LNCaP clone FGC (cell line): ENCODE results near the gene PROP1.
"Not testable (repeated sequence)": the region's sequence is repeated elsewhere in the genome, so short reads cannot be mapped to it uniquely, and the experiment has no call there.

Experiments
- DNase-seq: peaks from one replicate; pipeline ENCODE4 v3.0.0-alpha.2; 2011; ENCODE audit warnings: low read depth
- H3K4me3 ChIP-seq: 2 replicates; pipeline ENCODE4 v1.5.1; 2011; ENCODE audit warnings: mild to moderate bottlenecking, low read depth, low read length, control low read depth
- TF ChIP-seq, protein P1 (sequence below): IDR thresholded peaks from 2 replicates; pipeline ENCODE4 v1.5.1; 2012; ENCODE audit warnings: mild to moderate bottlenecking; ENCODE audit not compliant: control insufficient read depth, insufficient read depth; ENCODE audit errors: extremely low read depth

Gene PROP1

GRCh38 chr5:177966009-177966838, 29.8 kb downstream of the PROP1 start:
- no peak for DNase-seq
- H3K4me3 ChIP-seq, result no peak overlapping the region
- TF ChIP-seq, protein P1, sequence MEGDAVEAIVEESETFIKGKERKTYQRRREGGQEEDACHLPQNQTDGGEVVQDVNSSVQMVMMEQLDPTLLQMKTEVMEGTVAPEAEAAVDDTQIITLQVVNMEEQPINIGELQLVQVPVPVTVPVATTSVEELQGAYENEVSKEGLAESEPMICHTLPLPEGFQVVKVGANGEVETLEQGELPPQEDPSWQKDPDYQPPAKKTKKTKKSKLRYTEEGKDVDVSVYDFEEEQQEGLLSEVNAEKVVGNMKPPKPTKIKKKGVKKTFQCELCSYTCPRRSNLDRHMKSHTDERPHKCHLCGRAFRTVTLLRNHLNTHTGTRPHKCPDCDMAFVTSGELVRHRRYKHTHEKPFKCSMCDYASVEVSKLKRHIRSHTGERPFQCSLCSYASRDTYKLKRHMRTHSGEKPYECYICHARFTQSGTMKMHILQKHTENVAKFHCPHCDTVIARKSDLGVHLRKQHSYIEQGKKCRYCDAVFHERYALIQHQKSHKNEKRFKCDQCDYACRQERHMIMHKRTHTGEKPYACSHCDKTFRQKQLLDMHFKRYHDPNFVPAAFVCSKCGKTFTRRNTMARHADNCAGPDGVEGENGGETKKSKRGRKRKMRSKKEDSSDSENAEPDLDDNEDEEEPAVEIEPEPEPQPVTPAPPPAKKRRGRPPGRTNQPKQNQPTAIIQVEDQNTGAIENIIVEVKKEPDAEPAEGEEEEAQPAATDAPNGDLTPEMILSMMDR, result no peak

GRCh38 chr5:177964471-177964870, 31.6 kb downstream of the PROP1 start:
- H3K4me3 ChIP-seq, result no peak overlapping the region
- TF ChIP-seq, protein P1, result no peak
- DNase-seq, result no peak

DNA sequence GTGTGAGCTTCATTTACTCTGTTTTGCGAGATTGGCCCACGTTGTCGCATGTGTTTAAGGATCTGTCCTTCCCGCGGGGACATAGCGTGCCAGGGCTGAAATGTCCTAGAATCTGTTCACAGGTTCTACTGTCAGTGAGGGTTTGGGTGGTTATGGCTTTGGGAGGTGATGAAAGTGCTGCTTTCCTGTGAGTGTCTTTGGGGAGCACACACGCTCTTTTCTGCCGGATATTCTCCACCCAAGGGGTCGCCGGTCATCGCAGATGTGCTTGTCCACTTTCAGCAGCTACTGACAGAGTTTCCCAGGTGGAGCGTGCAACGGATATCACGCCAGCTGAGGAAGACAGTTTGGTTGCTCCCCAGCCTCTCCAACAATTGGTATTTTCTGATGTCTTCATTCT, 32.1 kb downstream of the PROP1 start:
- no peak overlapping the region for H3K4me3 ChIP-seq
- TF ChIP-seq, protein P1, result no peak

GRCh38 chr5:177959315-177959714, 36.7 kb downstream of the PROP1 start:
- TF ChIP-seq, protein P1, result no peak

More for the DNA sequence above, 32.1 kb downstream of the PROP1 start:
- no peak for DNase-seq

DNA sequence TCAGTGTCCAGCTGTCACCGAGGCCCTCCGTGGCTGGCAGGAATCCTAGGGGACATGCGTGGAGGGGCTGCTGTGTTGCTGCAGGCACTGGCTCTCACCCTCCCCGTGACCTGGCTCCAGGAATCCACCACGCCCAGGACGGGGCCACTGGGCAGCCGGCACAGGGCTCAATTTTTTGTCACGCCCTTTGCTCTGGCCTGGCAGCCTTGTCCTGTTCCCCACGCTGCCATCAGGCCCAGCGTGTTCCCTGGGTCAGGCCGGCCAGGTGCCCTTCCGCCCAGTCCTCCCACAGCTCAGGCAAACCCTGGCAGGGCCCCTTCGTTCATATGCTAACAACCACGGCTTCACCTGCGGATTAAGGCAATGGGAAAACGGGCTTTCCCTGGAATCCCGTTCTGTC, 37.3 kb downstream of the PROP1 start:
- TF ChIP-seq, protein P1, result no peak

More at GRCh38 chr5:177959315-177959714, 36.7 kb downstream of the PROP1 start:
- DNase-seq, result no peak
- no peak overlapping the region for H3K4me3 ChIP-seq

GRCh38 chr5:177957241-177957640, 38.8 kb downstream of the PROP1 start:
- TF ChIP-seq, protein P1, result no peak
- no peak overlapping the region for H3K4me3 ChIP-seq
- DNase-seq, result no peak

More for the DNA sequence above, 37.3 kb downstream of the PROP1 start:
- no peak for DNase-seq
- H3K4me3 ChIP-seq, result no peak overlapping the region

DNA sequence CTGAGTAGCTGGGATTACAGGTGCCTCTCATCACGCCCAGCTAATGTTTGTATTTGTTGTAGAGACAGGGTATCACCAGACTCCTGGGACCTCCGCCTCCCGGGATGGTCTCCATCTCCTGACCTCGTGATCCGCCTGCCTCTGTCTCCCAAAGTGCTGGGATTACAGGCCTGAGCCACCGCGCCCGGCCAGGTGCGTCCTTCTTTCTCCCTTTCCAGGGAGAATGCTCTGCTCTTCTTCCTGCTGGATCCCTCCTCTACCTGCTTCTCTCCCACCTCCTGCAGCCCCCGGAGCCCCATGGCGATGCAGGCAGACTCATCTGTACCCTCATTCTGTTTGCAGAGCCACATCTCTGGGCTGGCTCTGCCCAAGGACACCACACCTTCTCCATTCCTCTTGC, 42.9 kb downstream of the PROP1 start:
- H3K4me3 ChIP-seq, DNase-seq: not testable (repeated sequence)

GRCh38 chr5:177949656-177950055, 46.4 kb downstream of the PROP1 start:
- not testable (repeated sequence) for DNase-seq, H3K4me3 ChIP-seq

DNA sequence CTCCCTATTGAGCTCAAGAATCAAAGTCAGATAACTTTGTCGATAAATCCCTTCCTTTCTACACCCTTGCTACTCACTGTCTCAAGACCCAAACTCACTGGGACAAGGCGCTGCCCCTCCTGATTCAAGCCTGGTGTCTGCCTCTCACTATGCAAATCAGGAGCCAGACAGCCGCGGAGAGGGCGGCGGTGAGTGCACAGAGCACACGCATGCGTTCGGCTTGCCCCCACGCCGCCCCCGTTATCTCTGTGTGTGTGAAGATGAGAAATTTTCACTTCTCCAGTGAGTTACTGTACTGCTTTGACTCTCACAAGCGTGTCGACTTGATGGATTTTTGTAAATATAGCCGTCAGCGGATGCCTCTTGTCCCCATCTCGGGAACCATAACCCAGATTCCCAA, 47.0 kb downstream of the PROP1 start:
- H3K4me3 ChIP-seq, DNase-seq: not testable (repeated sequence)

DNA sequence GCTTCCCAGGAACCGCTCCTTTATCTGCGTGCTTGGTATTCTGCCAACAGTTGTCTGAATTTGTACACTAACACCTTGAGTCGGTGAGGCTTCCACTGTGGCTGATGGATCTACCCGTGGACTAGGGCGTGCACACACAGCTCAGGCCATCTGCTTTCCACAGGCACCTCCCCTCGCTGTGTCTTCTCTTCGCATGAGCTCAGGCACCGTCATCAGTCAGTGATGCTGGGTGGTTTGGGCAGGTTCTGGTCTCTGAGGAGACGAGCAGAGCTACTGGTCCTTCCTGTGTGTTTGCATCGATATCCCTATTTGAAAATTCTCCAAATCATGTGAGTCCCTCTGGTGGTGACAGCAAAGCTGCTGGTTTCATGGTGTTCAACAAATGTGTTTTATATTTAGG, 48.1 kb downstream of the PROP1 start:
- DNase-seq, result peak; percentile 70
- H3K4me3 ChIP-seq, result not testable (repeated sequence)

GRCh38 chr5:177945601-177946283, 50.3 kb downstream of the PROP1 start:
- DNase-seq, H3K4me3 ChIP-seq: not testable (repeated sequence)
